NCI-H82 treated with DMSO at 0.1 percent for 48 hours (cell line): ENCODE data around the gene FAM136A.
"Not testable (repeated sequence)": the region's sequence is repeated elsewhere in the genome, so short reads cannot be mapped to it uniquely, and the experiment has no call there.

ENCODE experiments used
- DNase-seq: peaks from one replicate; lab custom pipeline; 2025; ENCODE audit not compliant: unreplicated experiment; lab: John Stamatoyannopoulos, UW

Gene FAM136A

DNA sequence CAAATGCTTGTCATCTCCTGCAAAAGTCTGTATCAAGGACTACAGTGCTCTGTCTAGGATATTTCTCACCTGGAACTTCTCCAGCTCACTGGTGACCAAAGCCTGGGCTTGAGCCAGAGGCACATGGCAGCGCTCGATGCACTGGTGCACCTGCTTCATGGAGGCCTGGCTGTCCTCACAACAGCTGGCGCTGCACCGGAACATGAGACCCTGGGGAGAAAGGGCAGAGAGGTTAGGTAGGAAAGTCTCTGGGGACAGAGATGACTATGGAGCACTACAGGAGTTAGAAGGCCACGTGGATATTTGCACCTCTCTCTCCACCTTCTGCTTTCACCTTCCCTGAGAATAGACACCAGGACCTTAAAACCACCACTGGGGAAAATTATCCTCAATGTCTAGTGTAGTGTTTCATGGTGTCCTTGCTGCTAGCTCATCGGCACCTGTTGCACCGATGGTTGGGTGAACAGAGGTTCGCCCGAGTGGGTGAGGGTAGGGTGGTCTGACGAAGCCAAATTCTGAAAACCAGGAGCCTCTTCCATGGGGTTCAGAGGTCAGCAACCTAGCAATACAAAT lies 1.0 kb downstream of the FAM136A start:
- peak; percentile 30 for DNase-seq

DNA sequence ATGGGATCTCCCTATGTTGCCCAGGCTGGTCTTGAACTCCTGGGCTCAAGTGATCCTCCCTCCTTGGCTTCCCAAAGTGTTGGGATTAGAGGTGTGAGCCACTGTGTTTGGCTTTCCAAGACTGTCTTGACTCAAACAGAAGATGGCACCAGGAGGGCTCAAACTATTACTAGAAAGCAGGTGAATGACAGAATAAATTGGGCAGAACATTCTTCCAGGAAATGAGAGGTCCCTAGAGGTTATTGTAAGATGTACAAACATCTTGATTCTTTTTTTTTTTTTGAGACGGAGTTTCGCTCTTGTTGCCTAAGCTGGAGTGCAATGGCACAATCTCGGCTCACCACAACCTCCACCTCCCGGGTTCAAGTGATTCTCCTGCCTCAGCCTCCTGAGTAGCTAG lies 4.0 kb downstream of the FAM136A start:
- not testable (repeated sequence) for DNase-seq

DNA sequence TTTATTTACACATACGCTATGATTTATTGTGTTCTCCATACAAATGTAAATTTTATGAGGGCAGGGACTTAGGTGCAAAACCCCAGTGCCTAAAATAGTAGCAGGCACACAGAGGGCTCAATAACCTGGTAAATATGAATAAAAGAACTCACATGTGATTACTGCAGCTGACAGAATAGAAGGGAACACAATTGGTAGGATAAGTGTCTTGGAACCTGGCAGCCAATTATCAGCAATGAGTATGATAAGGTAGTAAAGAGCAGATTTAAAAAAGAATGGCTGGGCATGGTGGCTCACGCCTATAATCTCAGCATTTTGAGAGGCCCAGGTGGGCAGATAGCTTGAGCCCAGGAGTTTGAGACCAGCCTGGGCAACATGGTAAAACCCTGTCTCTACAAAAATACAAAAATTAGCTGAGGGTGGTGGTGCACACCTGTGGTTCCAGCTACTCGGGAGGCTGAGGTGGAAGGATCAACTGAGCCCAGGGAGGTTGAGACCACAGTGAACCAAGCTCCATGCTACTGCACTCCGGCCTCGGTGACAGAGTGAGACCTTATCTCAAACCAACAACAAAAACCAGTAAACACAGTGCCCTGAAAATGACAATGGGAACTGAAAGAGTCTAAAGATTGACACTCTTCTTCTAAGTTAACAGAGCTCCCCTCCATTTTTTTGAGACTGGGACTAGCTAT lies 18.2 kb downstream of the FAM136A start:
- DNase-seq: no peak

DNA sequence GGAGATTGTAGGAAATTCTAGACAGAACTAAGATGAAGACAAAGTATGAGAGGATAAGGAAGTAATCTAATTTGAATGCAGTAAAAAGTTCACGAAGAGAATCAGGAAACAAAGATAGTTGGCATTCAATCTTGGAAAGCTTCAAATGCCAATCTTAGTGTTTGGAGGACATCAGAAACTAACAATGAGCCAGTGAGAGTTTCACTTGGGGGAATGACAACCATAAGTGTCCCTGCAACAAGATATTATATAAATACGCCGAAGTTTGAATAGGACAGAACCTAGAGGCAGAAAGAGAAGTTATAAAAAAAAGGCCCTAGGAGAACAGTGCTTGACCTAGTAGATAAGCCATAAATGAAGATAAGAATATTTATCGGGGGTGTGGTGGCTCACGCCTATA lies 19.4 kb downstream of the FAM136A start:
- no peak for DNase-seq

DNA sequence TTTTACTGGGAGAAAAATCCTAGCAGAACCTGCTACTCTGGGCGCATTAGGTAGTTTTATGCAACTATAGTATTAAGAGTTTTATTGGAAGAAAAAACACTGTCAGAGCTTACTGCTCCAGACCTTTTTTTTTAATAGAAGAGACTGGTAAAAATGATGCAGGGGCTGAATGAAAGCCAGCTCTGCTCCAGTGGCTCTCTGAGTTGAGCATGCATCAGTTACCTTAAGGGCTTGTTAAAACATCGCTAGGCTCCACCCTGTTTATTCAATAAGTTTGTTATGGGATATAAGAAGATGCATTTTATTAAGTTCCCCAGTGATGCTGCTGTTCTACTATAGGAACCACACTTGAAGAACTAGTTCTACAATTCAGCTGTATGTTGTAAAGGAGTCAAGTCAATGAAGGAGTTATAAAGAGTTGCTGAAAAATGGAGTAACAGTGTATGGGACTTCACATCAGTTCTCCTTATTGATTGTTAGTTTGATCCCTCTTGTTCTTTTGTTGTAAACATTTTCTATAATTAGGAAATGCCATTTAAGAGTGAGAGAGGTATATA lies 21.5 kb downstream of the FAM136A start:
- no peak for DNase-seq

DNA sequence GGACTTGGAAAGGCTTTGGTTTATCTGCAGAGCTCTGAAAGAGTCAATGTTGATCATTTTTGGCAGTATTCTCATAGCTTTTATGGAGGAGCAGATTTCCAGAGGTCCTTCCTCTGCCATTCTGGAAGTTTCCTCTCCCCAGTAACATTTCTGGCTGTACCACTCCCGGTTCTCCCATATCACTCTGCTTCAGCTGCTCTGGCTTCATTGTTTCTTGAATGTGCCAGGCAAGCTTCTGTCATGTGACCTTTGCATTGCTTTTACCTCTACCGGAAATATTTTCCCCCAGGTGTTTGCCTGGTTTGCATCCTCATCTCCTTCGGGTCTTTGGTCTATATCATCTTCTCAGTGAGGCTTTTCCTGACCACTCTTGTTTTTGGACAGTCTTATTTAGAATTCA lies 31.5 kb downstream of the FAM136A start:
- no peak for DNase-seq

DNA sequence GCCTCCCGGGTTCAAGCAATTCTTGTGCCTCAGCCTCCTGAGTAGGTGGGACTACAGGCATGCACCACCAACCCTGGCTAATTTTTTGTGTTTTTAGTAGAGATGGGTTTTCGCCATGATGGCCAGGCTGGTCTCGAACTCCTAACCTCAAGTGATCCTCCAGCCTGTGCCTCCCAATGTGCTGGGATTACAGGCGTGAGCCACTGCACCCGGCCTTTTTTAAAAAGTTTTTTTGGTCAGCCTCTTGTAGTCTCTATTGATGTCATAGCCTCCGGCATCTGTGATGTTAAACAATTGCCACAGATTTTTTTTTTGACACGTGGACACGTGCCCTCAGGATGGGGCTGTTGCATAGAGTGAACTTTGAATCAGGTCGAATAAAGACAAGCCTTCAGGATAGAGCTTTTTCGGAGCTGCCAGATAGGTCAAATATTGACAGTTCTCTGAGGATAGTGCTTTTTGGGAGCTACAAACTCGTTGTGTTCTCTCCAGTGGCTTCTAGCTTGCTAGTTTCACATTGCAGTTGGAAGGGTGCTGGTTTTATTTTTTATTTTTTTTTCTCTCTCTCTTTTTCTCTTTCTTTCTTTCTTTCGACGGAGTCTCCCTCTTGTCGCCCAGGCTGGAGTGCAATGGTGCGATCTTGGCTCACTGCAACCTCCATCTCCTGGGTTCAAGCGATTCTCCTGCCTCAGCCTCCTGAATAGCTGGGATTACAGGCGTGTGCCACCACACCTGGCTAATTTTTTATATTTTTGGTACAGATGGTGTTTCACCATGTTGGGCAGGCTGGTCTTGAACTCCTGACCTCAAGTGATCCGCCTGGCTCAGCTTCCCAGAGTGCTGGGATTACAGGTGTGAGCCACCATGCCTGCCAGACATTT lies 32.2 kb downstream of the FAM136A start:
- not testable (repeated sequence) for DNase-seq

DNA sequence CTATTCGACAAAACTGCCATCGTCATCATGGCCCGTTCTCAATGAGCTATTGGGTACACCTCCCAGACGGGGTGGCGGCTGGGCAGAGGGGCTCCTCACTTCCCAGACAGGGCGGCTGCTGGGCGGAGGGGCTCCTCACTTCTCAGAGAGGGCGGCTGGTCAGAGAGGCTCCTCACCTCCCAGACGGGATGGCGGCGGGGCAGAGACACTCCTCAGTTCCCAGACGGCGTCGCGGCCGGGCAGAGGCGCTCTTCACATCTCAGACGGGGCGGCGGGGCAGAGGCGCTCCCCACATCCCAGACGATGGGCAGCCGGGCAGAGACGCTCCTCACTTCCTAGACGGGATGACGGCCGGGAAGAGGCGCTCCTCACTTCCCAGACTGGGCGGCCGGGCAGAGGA lies 34.9 kb downstream of the FAM136A start:
- not testable (repeated sequence) for DNase-seq

DNA sequence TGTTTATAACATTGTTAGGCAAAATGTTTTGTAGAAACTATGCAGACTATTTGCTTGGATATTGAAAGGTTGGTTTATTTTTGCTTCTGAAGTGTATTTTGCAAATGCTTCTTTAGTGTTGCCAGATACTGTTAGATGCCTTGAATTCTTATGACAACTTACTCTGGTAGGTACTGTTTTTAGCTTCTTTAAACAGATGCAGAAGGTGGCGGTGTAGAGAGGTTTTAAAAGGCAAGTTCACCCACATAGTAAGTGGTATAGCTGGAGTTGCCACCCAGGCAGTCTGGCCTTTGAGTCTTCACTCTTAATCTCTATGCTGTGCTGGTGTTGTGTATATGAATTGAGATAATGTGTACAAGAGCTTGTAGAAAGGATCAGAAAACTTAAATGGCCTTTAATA lies 40.4 kb downstream of the FAM136A start:
- no peak for DNase-seq

DNA sequence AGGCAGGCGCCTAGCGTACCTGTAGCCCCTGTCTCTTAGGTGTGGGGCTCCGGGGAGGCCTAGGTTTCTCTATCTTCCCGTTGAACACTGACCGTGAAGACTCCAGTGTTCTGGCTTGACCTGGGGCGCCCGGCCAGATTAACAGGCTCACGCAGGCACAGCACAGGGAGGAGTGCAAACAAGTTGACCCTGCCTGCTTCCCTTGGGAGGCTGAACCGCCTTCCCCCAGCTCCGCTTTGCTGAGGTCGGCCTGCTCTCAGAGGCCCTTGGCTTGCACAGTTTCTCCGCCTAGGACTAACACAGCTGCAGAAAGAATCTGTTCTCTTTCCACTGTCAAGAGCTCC lies 43.4 kb downstream of the FAM136A start:
- no peak for DNase-seq

DNA sequence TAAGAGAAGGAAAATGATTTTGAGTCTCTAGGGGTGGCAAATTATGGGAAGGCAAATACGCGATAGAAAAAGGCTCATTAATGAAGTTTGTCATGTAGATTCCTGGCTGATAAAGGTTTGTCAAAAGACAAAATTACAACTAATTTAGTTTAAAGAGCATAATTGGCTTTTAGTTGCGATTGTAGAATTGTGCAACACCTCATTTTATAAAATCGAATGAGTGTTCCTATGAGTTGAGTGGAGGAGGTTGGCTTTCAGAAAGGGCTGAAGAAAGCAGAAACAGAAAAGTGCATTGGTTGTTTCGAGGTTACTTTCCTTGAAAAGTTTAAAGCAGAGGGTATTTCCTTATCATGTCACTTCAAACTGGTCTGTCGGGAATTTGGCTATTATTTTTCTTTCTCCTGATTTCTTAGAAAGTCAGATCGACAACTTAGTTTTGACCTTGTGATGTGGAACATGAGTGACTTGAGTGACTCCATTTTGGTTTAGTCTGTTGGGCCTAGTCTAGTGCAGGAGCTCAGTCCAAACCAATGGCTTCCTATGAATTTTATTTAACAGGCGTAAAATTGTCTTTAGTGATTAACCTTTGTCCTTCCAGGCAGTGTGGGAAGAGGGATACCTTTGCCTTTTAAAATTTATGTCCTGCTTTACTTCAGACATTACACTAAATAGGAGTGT lies 46.1 kb downstream of the FAM136A start:
- no peak for DNase-seq

DNA sequence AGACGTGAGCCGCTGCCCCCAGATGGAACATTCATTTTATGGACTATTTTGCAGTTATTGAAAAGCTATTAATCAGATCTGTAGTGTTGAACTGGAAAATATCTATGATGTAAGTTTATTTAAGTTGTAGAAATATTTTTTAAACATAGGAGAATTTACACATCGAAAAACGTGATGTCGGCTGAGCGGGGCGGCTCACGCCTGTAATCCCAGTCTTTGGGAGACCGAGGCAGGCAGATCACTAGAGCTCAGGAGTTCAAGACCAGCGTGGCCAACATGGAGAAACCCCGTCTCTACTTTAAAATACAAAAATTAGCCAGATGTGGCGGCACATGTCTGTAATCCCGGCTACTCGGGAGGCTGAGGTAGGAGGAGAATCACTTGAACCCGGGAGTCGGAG lies 51.4 kb downstream of the FAM136A start:
- no peak for DNase-seq

DNA sequence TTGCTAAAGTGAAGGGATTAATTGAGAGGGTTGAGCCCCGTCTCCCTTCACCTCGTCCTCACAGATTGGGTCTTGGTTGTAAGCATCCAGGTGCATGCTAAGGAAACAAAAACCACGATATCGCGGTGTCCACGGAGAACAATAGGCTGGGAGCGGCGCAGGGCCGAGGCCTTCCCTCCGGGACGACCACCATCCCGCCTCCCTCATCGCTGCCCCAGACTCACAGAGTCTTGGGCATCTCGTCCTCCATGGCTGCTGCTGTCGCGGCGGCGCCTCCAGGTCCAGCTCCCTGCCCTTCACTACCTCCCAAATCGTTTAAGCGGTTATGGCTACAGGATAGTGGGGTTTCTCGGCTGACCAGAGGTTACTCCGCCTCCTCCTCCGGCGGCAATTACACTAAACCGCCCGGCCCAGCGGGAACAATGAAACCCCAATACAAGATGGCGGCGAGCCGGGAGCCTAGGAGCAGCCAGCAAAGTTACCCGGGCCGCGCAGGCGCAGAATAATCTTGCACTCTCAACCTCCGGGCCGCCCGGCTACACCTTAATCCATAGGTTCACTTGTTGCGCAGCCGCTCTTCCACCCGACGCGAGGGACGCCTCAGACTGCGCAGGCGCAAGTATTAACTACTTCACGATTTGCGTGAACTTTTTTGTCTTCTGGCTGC lies 53.6 kb downstream of the FAM136A start, which contains the start of gene TIA1:
TSS of gene TIA1 (minus strand) at position 448 of the 667 bp plus-strand sequence. CDS start at position 250, 198 bp downstream.
- DNase-seq: peak; percentile 99

DNA sequence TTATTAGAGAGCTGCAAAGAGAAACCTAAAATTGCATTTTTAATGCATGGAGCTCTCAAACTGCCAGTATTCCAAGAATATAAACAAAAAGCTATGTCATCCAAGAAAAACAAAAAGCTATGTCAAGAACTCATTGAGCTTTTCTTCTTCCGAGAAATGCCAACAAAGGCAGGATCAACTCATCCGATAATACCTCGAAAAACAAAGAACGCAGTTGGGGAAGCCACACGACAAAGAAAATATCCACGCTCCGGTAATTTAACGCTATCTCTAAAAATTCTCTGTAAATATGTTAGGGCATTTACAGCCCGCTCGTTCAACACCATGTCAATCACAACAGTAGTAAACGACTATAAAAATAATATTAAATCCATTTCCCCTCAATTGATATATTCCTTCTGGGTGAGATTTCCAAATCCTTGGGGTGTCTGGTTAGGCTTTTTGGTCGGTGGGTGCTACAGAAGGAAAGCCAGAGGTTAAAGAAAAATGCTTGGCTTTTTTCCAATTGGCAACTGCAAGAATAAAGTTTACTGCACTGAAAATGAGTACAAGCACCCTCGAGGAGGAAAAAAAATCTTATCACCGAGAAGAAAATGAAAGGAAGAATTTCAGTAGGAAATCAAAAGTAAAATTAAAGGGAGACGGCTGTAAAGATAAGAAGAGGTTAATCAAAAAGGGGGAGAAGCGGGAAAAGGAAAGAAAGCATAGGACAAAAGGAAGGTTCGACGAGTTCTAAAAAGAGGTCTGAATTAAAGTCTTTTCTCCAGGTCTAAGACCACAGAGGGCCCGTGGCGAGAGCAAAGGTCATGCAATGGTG lies 54.3 kb downstream of the FAM136A start:
- DNase-seq: peak; percentile 49
